ENCODE data around the gene ZNF684. TPM values are rescaled to one million over a fixed set of nuclear protein-coding genes. Genes with fewer than 3 reads are reported as not detected.
A peak's percentile ranks its signal among the peaks of the same experiment; 100 is the strongest.
"Not testable (repeated sequence)": the region's sequence is repeated elsewhere in the genome, so short reads cannot be mapped to it uniquely, and the experiment has no call there.

ZNF684 gene
- polyA plus RNA-seq, 1 donor, result 3.6 TPM

DNA sequence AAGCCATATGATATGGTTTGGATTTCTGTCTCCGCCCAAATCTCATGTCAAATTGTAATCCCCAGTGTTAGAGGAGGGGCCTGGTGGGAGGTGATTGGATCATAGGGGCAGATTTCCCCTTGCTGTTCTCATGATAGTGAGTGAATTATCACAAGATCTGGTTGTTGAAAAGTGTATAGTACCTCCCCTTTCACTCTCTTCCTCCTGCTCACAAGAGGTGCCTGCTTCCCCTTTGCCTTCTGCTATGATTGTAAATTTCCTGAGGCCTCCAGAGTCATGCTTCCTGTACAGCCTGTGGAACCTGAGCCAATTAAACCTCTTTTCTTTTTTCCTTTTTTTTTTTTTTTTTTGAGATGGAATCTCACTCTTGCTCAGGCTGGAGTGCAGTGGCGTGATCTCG lies 43.4 kb downstream of the ZNF684 start:
- not testable (repeated sequence) for DNase-seq

DNA sequence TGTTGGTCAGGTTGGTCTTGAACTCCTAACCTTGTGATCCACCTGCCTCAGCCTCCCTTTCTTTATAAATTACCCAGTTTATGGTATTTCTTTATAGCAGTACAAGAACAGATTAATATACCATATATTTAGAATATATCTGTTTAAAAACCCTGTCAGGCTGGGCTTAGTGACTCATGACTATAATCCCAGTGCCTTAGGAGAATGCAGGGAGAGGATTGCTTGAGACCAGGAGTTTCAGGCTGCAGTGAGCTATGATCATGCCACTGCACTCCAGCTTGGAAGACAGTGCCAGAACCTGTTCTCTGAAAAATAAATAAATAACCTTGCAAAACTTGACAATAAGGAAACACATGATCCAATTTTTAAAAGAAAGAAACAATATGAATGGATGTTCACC lies 43.9 kb downstream of the ZNF684 start:
- DNase-seq, result no peak

GRCh38 chr1:40582116-40582515 lies 50.7 kb downstream of the ZNF684 start:
- DNase-seq, result no peak

DNA sequence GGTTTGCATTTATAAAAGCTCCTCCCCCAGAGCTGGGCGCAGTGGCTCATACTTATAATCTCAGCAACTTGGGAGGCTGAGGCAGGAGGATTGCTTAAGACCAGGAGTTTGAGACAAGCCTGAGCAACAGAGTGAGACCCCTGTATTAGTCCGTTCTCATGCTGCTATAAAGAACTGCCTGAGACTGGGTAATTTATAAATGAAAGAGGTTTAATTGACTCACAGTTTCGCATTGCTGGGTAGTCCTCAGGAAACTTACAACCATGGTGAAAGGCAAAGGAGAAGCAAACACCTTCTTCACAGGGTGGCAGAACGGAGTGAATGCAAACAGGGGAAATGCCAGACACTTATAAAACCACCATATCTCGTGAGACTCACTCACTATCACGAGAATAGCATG lies 52.5 kb downstream of the ZNF684 start:
- DNase-seq, result no peak

DNA sequence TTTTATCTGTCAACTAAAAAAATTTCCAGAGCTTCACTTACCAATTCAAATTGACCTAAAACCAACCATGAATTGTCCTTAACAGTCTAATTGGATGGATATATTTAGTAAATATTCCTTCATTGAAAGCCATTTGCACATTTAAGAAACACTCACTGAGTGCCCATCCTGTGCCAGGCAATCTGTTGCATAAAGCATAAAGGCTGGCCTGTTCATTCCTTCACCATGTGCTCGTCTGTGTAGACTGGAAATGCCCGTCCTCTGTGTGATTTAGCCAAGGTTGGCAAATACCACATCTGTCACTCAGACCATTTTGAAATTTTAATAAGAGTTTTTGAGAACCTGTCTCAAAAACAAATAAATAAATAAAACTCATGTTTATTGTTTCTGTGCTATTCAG lies 57.1 kb downstream of the ZNF684 start:
- no peak for DNase-seq

- DNase-seq, result peak; percentile 27
These were observed 60.8 kb downstream of the ZNF684 start for GRCh38 chr1:40592107-40592803.

- DNase-seq, result no peak
These were observed 62.2 kb downstream of the ZNF684 start for GRCh38 chr1:40593449-40594186.

DNA sequence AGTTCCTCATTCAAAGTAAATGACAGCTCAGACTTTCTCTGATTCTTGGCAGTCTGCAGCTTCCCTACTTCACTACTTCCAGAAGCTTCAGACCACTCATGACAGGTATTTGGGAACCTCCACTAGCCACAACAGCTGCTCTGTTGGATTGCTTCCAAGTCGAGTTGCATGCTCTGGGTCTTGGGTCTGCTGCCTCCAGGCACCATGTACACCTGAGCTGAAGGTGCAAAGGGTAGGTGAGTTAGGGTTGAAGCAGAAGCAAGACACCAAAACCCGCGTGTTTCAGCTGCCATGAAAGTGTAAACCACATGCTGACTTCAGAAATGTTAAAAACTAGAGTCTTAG lies 62.7 kb downstream of the ZNF684 start:
- no peak for DNase-seq

GRCh38 chr1:40595623-40596022 lies 64.2 kb downstream of the ZNF684 start:
- DNase-seq, result no peak

Other genes starting within 250 kb of the ZNF684 start
- 1.2 TPM for gene COL9A2, start 214.4 kb upstream of the ZNF684 start, polyA plus RNA-seq (ENCODE audit: insufficient read length)
- gene SMAP2, start 157.9 kb upstream of the ZNF684 start, polyA plus RNA-seq (ENCODE audit: insufficient read length), result 16.3 TPM
- 2.7 TPM for gene ZFP69B, start 81.2 kb upstream of the ZNF684 start, polyA plus RNA-seq (ENCODE audit: insufficient read length)
- gene ZFP69, start 54.3 kb upstream of the ZNF684 start, polyA plus RNA-seq (ENCODE audit: insufficient read length), result 5.0 TPM
- 7.2 TPM for gene EXO5, start 22.9 kb upstream of the ZNF684 start, polyA plus RNA-seq (ENCODE audit: insufficient read length)
- 0.46 TPM for gene RIMS3, start 134.0 kb downstream of the ZNF684 start, polyA plus RNA-seq (ENCODE audit: insufficient read length)
- gene NFYC, start 160.1 kb downstream of the ZNF684 start, polyA plus RNA-seq (ENCODE audit: insufficient read length), result 63.2 TPM

Data from hindlimb muscle (tissue), 1 donor.